Activated T-helper 9 cell treated with anti-CD3 and anti-CD28 coated beads, Interleukin-2, amount 50 U/mL, for 16 hours (primary cell): ENCODE results near the gene WDR45B.

Experiments
- DNase-seq: peaks from one replicate; pipeline ENCODE4 v3.0.0-alpha.2; 2020; ENCODE audit warnings: low read depth

The WDR45B gene

GRCh38 chr17:82648165-82648668 lies at the start of gene WDR45B:
WDR45B (minus strand) TSS chr17:82648444; CDS start chr17:82648340, 104 bp downstream.
- peak; percentile 86 for DNase-seq

GRCh38 chr17:82697808-82698064 lies 49.5 kb upstream of the WDR45B start:
- no peak for DNase-seq

- no peak for DNase-seq
Observed at GRCh38 chr17:82696916-82697807, 48.9 kb upstream of the WDR45B start.

GRCh38 chr17:82696259-82696658 lies 48.0 kb upstream of the WDR45B start:
- no peak for DNase-seq

GRCh38 chr17:82694647-82695046 lies 46.4 kb upstream of the WDR45B start:
- no peak for DNase-seq

GRCh38 chr17:82693168-82693867 lies 45.1 kb upstream of the WDR45B start:
- DNase-seq: no peak

- no peak for DNase-seq
Observed at GRCh38 chr17:82692268-82692667, 44.0 kb upstream of the WDR45B start.

- no peak for DNase-seq
Observed at GRCh38 chr17:82691714-82692113, 43.5 kb upstream of the WDR45B start.

GRCh38 chr17:82690786-82691489 lies 42.7 kb upstream of the WDR45B start:
- no peak for DNase-seq

GRCh38 chr17:82689077-82689476 lies 40.8 kb upstream of the WDR45B start:
- no peak for DNase-seq

- DNase-seq: no peak
Observed at GRCh38 chr17:82687871-82688270, 39.6 kb upstream of the WDR45B start.

- no peak for DNase-seq
Observed at GRCh38 chr17:82687375-82687861, 39.2 kb upstream of the WDR45B start.

GRCh38 chr17:82686366-82687324 lies 38.4 kb upstream of the WDR45B start:
- DNase-seq: no peak

- no peak for DNase-seq
Observed at GRCh38 chr17:82685291-82685690, 37.0 kb upstream of the WDR45B start.

GRCh38 chr17:82684228-82684841 lies 36.1 kb upstream of the WDR45B start:
- no peak for DNase-seq

GRCh38 chr17:82683534-82683933 lies 35.3 kb upstream of the WDR45B start:
- DNase-seq: no peak

GRCh38 chr17:82681547-82681946 lies 33.3 kb upstream of the WDR45B start:
- no peak for DNase-seq

GRCh38 chr17:82679586-82680465 lies 31.6 kb upstream of the WDR45B start:
- DNase-seq: no peak

- no peak for DNase-seq
Observed at GRCh38 chr17:82678265-82678891, 30.1 kb upstream of the WDR45B start.
